Measurements from ENCODE around the gene VPS13D.
"Not testable (repeated sequence)": the region's sequence is repeated elsewhere in the genome, so short reads cannot be mapped to it uniquely, and the experiment has no call there.

Gene VPS13D

GRCh38 chr1:12450090-12450755, 220.4 kb downstream of the VPS13D start:
- Histone ChIP-seq H3K9ac (ENCODE audit: low read depth, low read length) (no peak overlapping the region), H3K36me3 (ENCODE audit: insufficient read depth, low read length) (no peaks in the 10 kb centered on the region), H3K4me1 (ENCODE audit: insufficient read depth, low read length) (peaks cover 18% of the 10 kb centered on the region), H3K9me3 (ENCODE audit: control insufficient read depth, insufficient read depth, low read length) (no peaks in the 10 kb centered on the region)

- Histone ChIP-seq H3K36me3 (ENCODE audit: insufficient read depth, low read length) (no peaks in the 10 kb centered on the region), H3K9ac (ENCODE audit: low read depth, low read length) (no peak overlapping the region), H3K9me3 (ENCODE audit: control insufficient read depth, insufficient read depth, low read length) (no peaks in the 10 kb centered on the region), H3K4me1 (ENCODE audit: insufficient read depth, low read length) (peaks cover 18% of the 10 kb centered on the region)
Observed at GRCh38 chr1:12450756-12451559, 221.1 kb downstream of the VPS13D start.

- H3K9me3 ChIP-seq (ENCODE audit: control insufficient read depth, insufficient read depth, low read length), result no peaks in the 10 kb centered on the region
- H3K36me3 ChIP-seq (ENCODE audit: insufficient read depth, low read length), result no peaks in the 10 kb centered on the region
- H3K4me1 ChIP-seq (ENCODE audit: insufficient read depth, low read length), result peaks cover 18% of the 10 kb centered on the region
- H3K9ac ChIP-seq (ENCODE audit: low read depth, low read length), result no peak overlapping the region
Observed at GRCh38 chr1:12451560-12451900, 221.7 kb downstream of the VPS13D start.

- Histone ChIP-seq H3K9me3 (ENCODE audit: control insufficient read depth, insufficient read depth, low read length) (no peaks in the 10 kb centered on the region), H3K9ac (ENCODE audit: low read depth, low read length) (no peak overlapping the region), H3K36me3 (ENCODE audit: insufficient read depth, low read length) (no peaks in the 10 kb centered on the region), H3K4me1 (ENCODE audit: insufficient read depth, low read length) (peaks cover 18% of the 10 kb centered on the region)
Observed at GRCh38 chr1:12452262-12452661, 222.4 kb downstream of the VPS13D start.

GRCh38 chr1:12453400-12454343, 223.8 kb downstream of the VPS13D start:
- H3K9ac ChIP-seq (ENCODE audit: low read depth, low read length), result no peak overlapping the region
- H3K36me3 ChIP-seq (ENCODE audit: insufficient read depth, low read length), result no peaks in the 10 kb centered on the region
- H3K4me1 ChIP-seq (ENCODE audit: insufficient read depth, low read length), result peaks cover 18% of the 10 kb centered on the region
- H3K9me3 ChIP-seq (ENCODE audit: control insufficient read depth, insufficient read depth, low read length), result no peaks in the 10 kb centered on the region

GRCh38 chr1:12454406-12455391, 224.9 kb downstream of the VPS13D start:
- H3K9me3 ChIP-seq (ENCODE audit: control insufficient read depth, insufficient read depth, low read length), result no peaks in the 10 kb centered on the region
- H3K36me3 ChIP-seq (ENCODE audit: insufficient read depth, low read length), result no peaks in the 10 kb centered on the region
- no peak overlapping the region for H3K9ac ChIP-seq (ENCODE audit: low read depth, low read length)
- peaks cover 18% of the 10 kb centered on the region for H3K4me1 ChIP-seq (ENCODE audit: insufficient read depth, low read length)

- H3K9me3 ChIP-seq (ENCODE audit: control insufficient read depth, insufficient read depth, low read length); H3K36me3 ChIP-seq (ENCODE audit: insufficient read depth, low read length); H3K9ac ChIP-seq (ENCODE audit: low read depth, low read length): not testable (repeated sequence)
- peaks cover 18% of the 10 kb centered on the region for H3K4me1 ChIP-seq (ENCODE audit: insufficient read depth, low read length)
Observed at GRCh38 chr1:12456081-12456480, 226.3 kb downstream of the VPS13D start.

GRCh38 chr1:12456979-12457378, 227.1 kb downstream of the VPS13D start:
- no peaks in the 10 kb centered on the region for H3K9me3 ChIP-seq (ENCODE audit: control insufficient read depth, insufficient read depth, low read length)
- no peak overlapping the region for H3K9ac ChIP-seq (ENCODE audit: low read depth, low read length)
- no peaks in the 10 kb centered on the region for H3K36me3 ChIP-seq (ENCODE audit: insufficient read depth, low read length)
- peaks cover 18% of the 10 kb centered on the region for H3K4me1 ChIP-seq (ENCODE audit: insufficient read depth, low read length)

- Histone ChIP-seq H3K36me3 (ENCODE audit: insufficient read depth, low read length) (no peaks in the 10 kb centered on the region; the same call in 1 of the 2 replicates), H3K4me1 (ENCODE audit: insufficient read depth, low read length) (peaks cover 18% of the 10 kb centered on the region), H3K9ac (ENCODE audit: low read depth, low read length) (no peak overlapping the region), H3K9me3 (ENCODE audit: control insufficient read depth, insufficient read depth, low read length) (no peaks in the 10 kb centered on the region)
Observed at GRCh38 chr1:12457771-12458170, 227.9 kb downstream of the VPS13D start.

- Histone ChIP-seq H3K9me3 (ENCODE audit: control insufficient read depth, insufficient read depth, low read length) (no peaks in the 10 kb centered on the region), H3K4me1 (ENCODE audit: insufficient read depth, low read length) (peaks cover 12% of the 10 kb centered on the region), H3K9ac (ENCODE audit: low read depth, low read length) (no peak overlapping the region), H3K36me3 (ENCODE audit: insufficient read depth, low read length) (no peaks in the 10 kb centered on the region; the same call in 1 of the 2 replicates)
Observed at GRCh38 chr1:12458571-12458970, 228.7 kb downstream of the VPS13D start.

- H3K4me1 ChIP-seq (ENCODE audit: insufficient read depth, low read length), result no peaks in the 10 kb centered on the region
- H3K9me3 ChIP-seq (ENCODE audit: control insufficient read depth, insufficient read depth, low read length), result no peaks in the 10 kb centered on the region
- H3K36me3 ChIP-seq (ENCODE audit: insufficient read depth, low read length), result no peaks in the 10 kb centered on the region; the same call in 1 of the 2 replicates
- no peak overlapping the region for H3K9ac ChIP-seq (ENCODE audit: low read depth, low read length)
Observed at GRCh38 chr1:12460121-12460520, 230.3 kb downstream of the VPS13D start.

- Histone ChIP-seq H3K36me3 (ENCODE audit: insufficient read depth, low read length) (no peaks in the 10 kb centered on the region; the same call in 1 of the 2 replicates), H3K4me1 (ENCODE audit: insufficient read depth, low read length) (no peaks in the 10 kb centered on the region), H3K9me3 (ENCODE audit: control insufficient read depth, insufficient read depth, low read length) (no peaks in the 10 kb centered on the region), H3K9ac (ENCODE audit: low read depth, low read length) (no peak overlapping the region)
Observed at GRCh38 chr1:12460911-12461621, 231.2 kb downstream of the VPS13D start.

- H3K9ac ChIP-seq (ENCODE audit: low read depth, low read length), result no peak overlapping the region
- H3K36me3 ChIP-seq (ENCODE audit: insufficient read depth, low read length), result no peaks in the 10 kb centered on the region; the same call in 1 of the 2 replicates
- H3K4me1 ChIP-seq (ENCODE audit: insufficient read depth, low read length), result no peaks in the 10 kb centered on the region
- H3K9me3 ChIP-seq (ENCODE audit: control insufficient read depth, insufficient read depth, low read length), result no peaks in the 10 kb centered on the region
Observed at GRCh38 chr1:12461754-12462153, 231.9 kb downstream of the VPS13D start.
